ENCODE measurements around the gene CNTNAP5. TPM values are rescaled to one million over a fixed set of nuclear protein-coding genes. Genes with fewer than 3 reads are reported as not detected.

Gene CNTNAP5
- total RNA-seq, 1 donor from 2014 or later, result 0.56 TPM

GRCh38 chr2:124837496-124837895, 812.4 kb downstream of the CNTNAP5 start:
- Mint-ChIP-seq H3K9me3 (no peaks in the 10 kb centered on the region), H3K27me3 (ENCODE audit: low read depth) (no peaks in the 10 kb centered on the region), H3K36me3 (ENCODE audit: low read depth) (no peaks in the 10 kb centered on the region), H3K27ac (ENCODE audit: unreplicated experiment) (no peak overlapping the region), H3K4me3 (no peak overlapping the region), H3K4me1 (no peaks in the 10 kb centered on the region)
- TF ChIP-seq CTCF (conservative IDR thresholded peaks at IDR 0.05), result no peak
- no peak for DNase-seq (ENCODE audit: low read depth, low spot score)

GRCh38 chr2:124838406-124838805, 813.3 kb downstream of the CNTNAP5 start:
- Mint-ChIP-seq H3K4me3 (no peak overlapping the region), H3K27ac (ENCODE audit: unreplicated experiment) (no peak overlapping the region), H3K27me3 (ENCODE audit: low read depth) (no peaks in the 10 kb centered on the region), H3K9me3 (peaks cover 5% of the 10 kb centered on the region), H3K36me3 (ENCODE audit: low read depth) (no peaks in the 10 kb centered on the region), H3K4me1 (no peaks in the 10 kb centered on the region)
- TF ChIP-seq CTCF (conservative IDR thresholded peaks at IDR 0.05), result no peak
- no peak for DNase-seq (ENCODE audit: low read depth, low spot score)

GRCh38 chr2:124867247-124867646, 842.2 kb downstream of the CNTNAP5 start:
- Mint-ChIP-seq H3K9me3 (no peaks in the 10 kb centered on the region), H3K36me3 (ENCODE audit: low read depth) (no peaks in the 10 kb centered on the region), H3K4me1 (no peaks in the 10 kb centered on the region), H3K4me3 (no peak overlapping the region), H3K27me3 (ENCODE audit: low read depth) (no peaks in the 10 kb centered on the region), H3K27ac (ENCODE audit: unreplicated experiment) (no peak overlapping the region)
- TF ChIP-seq CTCF (conservative IDR thresholded peaks at IDR 0.05), result no peak
- no peak for DNase-seq (ENCODE audit: low read depth, low spot score)

GRCh38 chr2:124874219-124874618, 849.1 kb downstream of the CNTNAP5 start:
- DNase-seq (ENCODE audit: low read depth, low spot score), result no peak
- Mint-ChIP-seq H3K4me3 (no peak overlapping the region), H3K9me3 (no peaks in the 10 kb centered on the region), H3K27ac (ENCODE audit: unreplicated experiment) (no peak overlapping the region), H3K36me3 (ENCODE audit: low read depth) (no peaks in the 10 kb centered on the region), H3K4me1 (no peaks in the 10 kb centered on the region), H3K27me3 (ENCODE audit: low read depth) (no peaks in the 10 kb centered on the region)
- no peak for TF ChIP-seq CTCF (conservative IDR thresholded peaks at IDR 0.05)

- Mint-ChIP-seq H3K27ac (ENCODE audit: unreplicated experiment) (no peak overlapping the region), H3K36me3 (ENCODE audit: low read depth) (no peaks in the 10 kb centered on the region), H3K9me3 (no peaks in the 10 kb centered on the region), H3K4me3 (no peak overlapping the region), H3K4me1 (no peaks in the 10 kb centered on the region), H3K27me3 (ENCODE audit: low read depth) (no peaks in the 10 kb centered on the region)
- DNase-seq (ENCODE audit: low read depth, low spot score), result no peak
- TF ChIP-seq CTCF (conservative IDR thresholded peaks at IDR 0.05), result no peak
Measured at GRCh38 chr2:124874676-124875075, 849.6 kb downstream of the CNTNAP5 start.
